ENCODE data around the gene ZNF394.
A peak's percentile ranks its signal among the peaks of the same experiment; 100 is the strongest.

The ZNF394 gene

GRCh38 chr7:99490878-99491277, 9.2 kb downstream of the ZNF394 start:
- no peaks in the 10 kb centered on the region for H3K27me3 ChIP-seq (ENCODE audit: control insufficient read depth in 1 of 2, insufficient read depth in 2 of 2, low read length in 2 of 2)
- H3K27ac ChIP-seq (ENCODE audit: low read depth, low read length): no peak overlapping the region
- H3K9ac ChIP-seq (ENCODE audit: low read length): no peak overlapping the region
- peaks cover 15% of the 10 kb centered on the region for H3K9me3 ChIP-seq (ENCODE audit: low read length)
- H3K4me1 ChIP-seq (ENCODE audit: insufficient read depth, low read length): no peaks in the 10 kb centered on the region
- H3K4me3 ChIP-seq (ENCODE audit: low read depth in 1 of 2, low read length in 2 of 2): no peak overlapping the region
- H3K36me3 ChIP-seq (ENCODE audit: insufficient read depth, low read length): peaks cover 27% of the 10 kb centered on the region

GRCh38 chr7:99489235-99489634, 10.8 kb downstream of the ZNF394 start:
- Histone ChIP-seq H3K27ac (ENCODE audit: low read depth, low read length) (no peak overlapping the region), H3K9ac (ENCODE audit: low read length) (no peak overlapping the region), H3K36me3 (ENCODE audit: insufficient read depth, low read length) (peaks cover 24% of the 10 kb centered on the region), H3K9me3 (ENCODE audit: low read length) (peaks cover 13% of the 10 kb centered on the region), H3K27me3 (ENCODE audit: control insufficient read depth in 1 of 2, insufficient read depth in 2 of 2, low read length in 2 of 2) (no peaks in the 10 kb centered on the region), H3K4me3 (ENCODE audit: low read depth in 1 of 2, low read length in 2 of 2) (no peak overlapping the region), H3K4me1 (ENCODE audit: insufficient read depth, low read length) (no peaks in the 10 kb centered on the region)

- Histone ChIP-seq H3K4me1 (ENCODE audit: insufficient read depth, low read length) (no peaks in the 10 kb centered on the region), H3K27me3 (ENCODE audit: control insufficient read depth in 1 of 2, insufficient read depth in 2 of 2, low read length in 2 of 2) (no peaks in the 10 kb centered on the region), H3K27ac (ENCODE audit: low read depth, low read length) (no peak overlapping the region), H3K9ac (ENCODE audit: low read length) (no peak overlapping the region), H3K4me3 (ENCODE audit: low read depth in 1 of 2, low read length in 2 of 2) (no peak overlapping the region), H3K9me3 (ENCODE audit: low read length) (no peaks in the 10 kb centered on the region), H3K36me3 (ENCODE audit: insufficient read depth, low read length) (peaks cover 19% of the 10 kb centered on the region)
These were observed 15.0 kb downstream of the ZNF394 start for GRCh38 chr7:99485094-99485493.

- no peak overlapping the region for H3K27ac ChIP-seq (ENCODE audit: low read depth, low read length)
- H3K9me3 ChIP-seq (ENCODE audit: low read length): no peaks in the 10 kb centered on the region
- peaks cover 7% of the 10 kb centered on the region for H3K4me1 ChIP-seq (ENCODE audit: insufficient read depth, low read length)
- no peak overlapping the region for H3K9ac ChIP-seq (ENCODE audit: low read length)
- no peak overlapping the region for H3K4me3 ChIP-seq (ENCODE audit: low read depth in 1 of 2, low read length in 2 of 2)
- no peaks in the 10 kb centered on the region for H3K27me3 ChIP-seq (ENCODE audit: control insufficient read depth in 1 of 2, insufficient read depth in 2 of 2, low read length in 2 of 2)
- peaks cover 17% of the 10 kb centered on the region for H3K36me3 ChIP-seq (ENCODE audit: insufficient read depth, low read length)
These were observed 21.3 kb downstream of the ZNF394 start for GRCh38 chr7:99478464-99479440.

- H3K9ac ChIP-seq (ENCODE audit: low read length): no peak overlapping the region
- no peak overlapping the region for H3K4me3 ChIP-seq (ENCODE audit: low read depth in 1 of 2, low read length in 2 of 2)
- no peak overlapping the region for H3K27ac ChIP-seq (ENCODE audit: low read depth, low read length)
- no peaks in the 10 kb centered on the region for H3K27me3 ChIP-seq (ENCODE audit: control insufficient read depth in 1 of 2, insufficient read depth in 2 of 2, low read length in 2 of 2)
- no peaks in the 10 kb centered on the region for H3K9me3 ChIP-seq (ENCODE audit: low read length)
- peaks cover 14% of the 10 kb centered on the region for H3K4me1 ChIP-seq (ENCODE audit: insufficient read depth, low read length)
- peaks cover 16% of the 10 kb centered on the region for H3K36me3 ChIP-seq (ENCODE audit: insufficient read depth, low read length)
These were observed 24.0 kb downstream of the ZNF394 start for GRCh38 chr7:99476107-99476506.

GRCh38 chr7:99473315-99473596, 26.8 kb downstream of the ZNF394 start:
- peak overlapping the region; percentile 68 for H3K9ac ChIP-seq (ENCODE audit: low read length)
- H3K9me3 ChIP-seq (ENCODE audit: low read length): no peaks in the 10 kb centered on the region
- peaks cover 10% of the 10 kb centered on the region for H3K4me1 ChIP-seq (ENCODE audit: insufficient read depth, low read length)
- H3K4me3 ChIP-seq (ENCODE audit: low read depth in 1 of 2, low read length in 2 of 2): peak overlapping the region; percentile 70 to 92
- peak overlapping the region; percentile 76 for H3K27ac ChIP-seq (ENCODE audit: low read depth, low read length)
- H3K36me3 ChIP-seq (ENCODE audit: insufficient read depth, low read length): peaks cover 6% of the 10 kb centered on the region
- no peaks in the 10 kb centered on the region for H3K27me3 ChIP-seq (ENCODE audit: control insufficient read depth in 1 of 2, insufficient read depth in 2 of 2, low read length in 2 of 2)

GRCh38 chr7:99472561-99473314, 27.3 kb downstream of the ZNF394 start, which contains the start of gene ZNF789:
Gene ZNF789 (plus strand): TSS chr7:99472890. CDS start chr7:99476457, 3,567 bp downstream.
- Histone ChIP-seq H3K36me3 (ENCODE audit: insufficient read depth, low read length) (peaks cover 6% of the 10 kb centered on the region), H3K9me3 (ENCODE audit: low read length) (no peaks in the 10 kb centered on the region), H3K27me3 (ENCODE audit: control insufficient read depth in 1 of 2, insufficient read depth in 2 of 2, low read length in 2 of 2) (no peaks in the 10 kb centered on the region), H3K4me1 (ENCODE audit: insufficient read depth, low read length) (peaks cover 10% of the 10 kb centered on the region), H3K27ac (ENCODE audit: low read depth, low read length) (peak within 1 kb of the TSS; percentile 76), H3K4me3 (ENCODE audit: low read depth in 1 of 2, low read length in 2 of 2) (peak within 1 kb of the TSS; percentile 70 to 92), H3K9ac (ENCODE audit: low read length) (peak within 1 kb of the TSS; percentile 68)

GRCh38 chr7:99469381-99470065, 30.6 kb downstream of the ZNF394 start:
- Histone ChIP-seq H3K4me3 (ENCODE audit: low read depth in 1 of 2, low read length in 2 of 2) (no peak overlapping the region), H3K4me1 (ENCODE audit: insufficient read depth, low read length) (peaks cover 19% of the 10 kb centered on the region)

GRCh38 chr7:99468336-99468918, 31.7 kb downstream of the ZNF394 start:
- no peaks in the 10 kb centered on the region for H3K9me3 ChIP-seq (ENCODE audit: low read length)

More at GRCh38 chr7:99469381-99470065, 30.6 kb downstream of the ZNF394 start:
- no peak overlapping the region for H3K27ac ChIP-seq (ENCODE audit: low read depth, low read length)
- no peak overlapping the region for H3K9ac ChIP-seq (ENCODE audit: low read length)
- H3K9me3 ChIP-seq (ENCODE audit: low read length): no peaks in the 10 kb centered on the region
- no peaks in the 10 kb centered on the region for H3K36me3 ChIP-seq (ENCODE audit: insufficient read depth, low read length)
- H3K27me3 ChIP-seq (ENCODE audit: control insufficient read depth in 1 of 2, insufficient read depth in 2 of 2, low read length in 2 of 2): no peaks in the 10 kb centered on the region

GRCh38 chr7:99465421-99465768, 34.7 kb downstream of the ZNF394 start:
- Histone ChIP-seq H3K4me3 (ENCODE audit: low read depth in 1 of 2, low read length in 2 of 2) (peak overlapping the region; percentile 73 to 99), H3K27me3 (ENCODE audit: control insufficient read depth in 1 of 2, insufficient read depth in 2 of 2, low read length in 2 of 2) (no peaks in the 10 kb centered on the region)

More at GRCh38 chr7:99468336-99468918, 31.7 kb downstream of the ZNF394 start:
- Histone ChIP-seq H3K36me3 (ENCODE audit: insufficient read depth, low read length) (no peaks in the 10 kb centered on the region), H3K4me1 (ENCODE audit: insufficient read depth, low read length) (peaks cover 16% of the 10 kb centered on the region), H3K27ac (ENCODE audit: low read depth, low read length) (no peak overlapping the region), H3K27me3 (ENCODE audit: control insufficient read depth in 1 of 2, insufficient read depth in 2 of 2, low read length in 2 of 2) (no peaks in the 10 kb centered on the region), H3K9ac (ENCODE audit: low read length) (no peak overlapping the region), H3K4me3 (ENCODE audit: low read depth in 1 of 2, low read length in 2 of 2) (no peak overlapping the region)

GRCh38 chr7:99461221-99461620, 38.9 kb downstream of the ZNF394 start:
- no peak overlapping the region for H3K27ac ChIP-seq (ENCODE audit: low read depth, low read length)
- H3K4me3 ChIP-seq (ENCODE audit: low read depth in 1 of 2, low read length in 2 of 2): no peak overlapping the region
- H3K36me3 ChIP-seq (ENCODE audit: insufficient read depth, low read length): peaks cover 47% of the 10 kb centered on the region
- H3K4me1 ChIP-seq (ENCODE audit: insufficient read depth, low read length): peaks cover 17% of the 10 kb centered on the region
- H3K9ac ChIP-seq (ENCODE audit: low read length): no peak overlapping the region
- H3K27me3 ChIP-seq (ENCODE audit: control insufficient read depth in 1 of 2, insufficient read depth in 2 of 2, low read length in 2 of 2): no peaks in the 10 kb centered on the region
- no peaks in the 10 kb centered on the region for H3K9me3 ChIP-seq (ENCODE audit: low read length)

More at GRCh38 chr7:99465421-99465768, 34.7 kb downstream of the ZNF394 start:
- H3K4me1 ChIP-seq (ENCODE audit: insufficient read depth, low read length): peaks cover 17% of the 10 kb centered on the region
- peak overlapping the region; percentile 92 for H3K9ac ChIP-seq (ENCODE audit: low read length)
- no peaks in the 10 kb centered on the region for H3K9me3 ChIP-seq (ENCODE audit: low read length)
- H3K27ac ChIP-seq (ENCODE audit: low read depth, low read length): peak overlapping the region; percentile 85
- H3K36me3 ChIP-seq (ENCODE audit: insufficient read depth, low read length): peaks cover 11% of the 10 kb centered on the region
